HK-2 (cell line): ENCODE measurements around the gene NKPD1.

Source experiments
- DNase-seq: peaks from one replicate; pipeline ENCODE4 v3.0.0-alpha.2; 2018; ENCODE audit not compliant: unreplicated experiment

The NKPD1 gene

DNA sequence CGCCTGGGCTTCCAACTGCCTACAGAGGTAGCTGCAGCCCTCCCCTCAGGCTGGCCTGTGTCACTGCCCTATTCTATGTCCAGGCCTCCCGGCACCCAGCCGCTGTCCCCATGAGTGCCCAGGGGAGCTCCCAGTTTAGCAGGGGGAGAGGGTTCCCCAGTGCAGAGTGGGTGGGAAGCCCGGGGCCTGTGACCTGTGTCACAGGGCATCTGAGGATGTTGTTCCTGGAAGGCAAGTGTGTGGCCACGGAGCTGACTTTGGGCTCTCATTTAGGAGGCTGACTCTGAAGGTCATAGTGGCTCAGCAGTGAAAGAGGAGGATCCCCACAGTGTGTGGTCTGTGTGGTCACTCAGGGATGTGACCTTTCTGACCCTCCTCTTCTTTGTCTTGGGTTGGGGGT lies 42.7 kb downstream of the NKPD1 start:
- no peak for DNase-seq

DNA sequence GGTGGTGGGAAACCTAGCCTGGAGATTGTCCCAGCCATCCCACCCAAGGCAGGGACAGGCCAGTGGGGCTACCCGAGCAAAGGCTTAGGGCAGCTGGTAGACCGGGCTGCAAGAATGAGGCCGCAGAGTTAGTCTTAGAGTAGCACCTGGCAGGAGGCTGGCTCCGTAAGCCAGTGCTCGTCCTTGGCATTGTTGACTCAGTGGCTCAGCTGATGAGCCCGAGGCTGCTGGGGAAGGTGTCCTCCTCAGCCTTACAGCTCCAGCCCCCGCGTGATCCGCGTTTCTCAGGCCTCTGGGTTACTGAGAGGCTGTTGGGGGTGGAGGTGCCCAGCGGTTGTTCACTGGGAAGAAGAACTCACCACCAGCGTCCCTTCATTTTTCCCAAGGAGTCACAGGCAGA lies 43.1 kb downstream of the NKPD1 start:
- DNase-seq: no peak

DNA sequence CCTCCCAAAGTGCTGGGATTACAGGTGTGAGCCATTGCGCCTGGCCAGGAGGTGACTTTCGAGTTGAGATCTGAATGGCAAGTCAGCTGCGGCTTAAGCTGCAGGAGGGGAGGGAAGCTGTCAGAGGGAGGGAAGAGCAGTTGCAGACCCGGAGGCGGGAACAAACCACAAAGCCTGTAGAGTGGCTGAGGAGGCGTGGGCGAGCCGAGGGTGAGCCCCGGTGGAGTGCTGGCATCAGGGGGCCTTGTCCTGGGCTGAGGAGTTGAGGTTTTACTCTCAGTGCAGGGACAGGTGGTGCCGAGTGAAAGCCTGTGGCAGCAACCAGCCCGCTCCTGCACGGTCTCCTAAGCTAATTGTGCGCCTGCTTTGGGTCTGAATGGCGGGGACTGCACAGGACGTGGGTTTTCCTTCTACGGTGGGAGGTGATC lies 43.6 kb downstream of the NKPD1 start:
- DNase-seq: no peak

DNA sequence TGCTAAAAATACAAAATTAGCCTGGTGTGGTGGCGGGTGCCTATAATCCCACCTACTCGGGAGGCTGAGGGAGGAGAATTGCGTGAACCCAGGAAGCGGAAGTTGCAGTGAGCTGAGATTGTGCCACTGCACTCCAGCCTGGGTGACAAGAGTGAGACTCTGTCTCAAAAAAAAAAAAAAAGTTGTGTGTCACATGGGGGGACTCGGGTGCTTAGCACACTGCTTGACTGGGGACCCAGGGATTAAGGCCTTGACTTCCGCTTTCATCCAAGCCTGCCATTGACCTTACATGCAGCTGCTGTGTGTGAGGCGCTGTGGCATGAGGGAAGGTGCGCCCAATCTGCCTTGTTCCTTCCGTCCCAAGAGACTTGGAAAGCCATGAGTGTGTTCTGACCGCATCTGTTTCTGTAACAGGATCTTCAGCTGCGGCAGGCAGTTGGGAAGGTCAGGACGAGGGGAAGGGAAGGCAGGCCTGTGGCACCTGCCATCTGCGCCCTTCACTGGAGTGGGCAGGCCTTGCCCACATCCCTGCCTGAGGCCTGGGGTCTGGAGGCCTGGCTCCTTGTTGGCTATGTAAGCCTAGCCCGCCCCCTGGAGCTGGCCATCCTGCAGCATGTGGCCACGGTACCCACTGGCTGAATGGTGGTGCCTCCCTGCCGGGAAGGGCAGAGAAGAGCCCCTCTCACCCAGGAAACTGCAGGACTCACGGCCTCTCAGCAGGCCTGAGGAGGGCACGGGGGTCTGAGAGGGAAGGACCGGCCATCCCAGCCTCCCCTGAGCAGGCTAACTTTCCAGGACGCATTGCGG lies 44.8 kb downstream of the NKPD1 start:
- no peak for DNase-seq

DNA sequence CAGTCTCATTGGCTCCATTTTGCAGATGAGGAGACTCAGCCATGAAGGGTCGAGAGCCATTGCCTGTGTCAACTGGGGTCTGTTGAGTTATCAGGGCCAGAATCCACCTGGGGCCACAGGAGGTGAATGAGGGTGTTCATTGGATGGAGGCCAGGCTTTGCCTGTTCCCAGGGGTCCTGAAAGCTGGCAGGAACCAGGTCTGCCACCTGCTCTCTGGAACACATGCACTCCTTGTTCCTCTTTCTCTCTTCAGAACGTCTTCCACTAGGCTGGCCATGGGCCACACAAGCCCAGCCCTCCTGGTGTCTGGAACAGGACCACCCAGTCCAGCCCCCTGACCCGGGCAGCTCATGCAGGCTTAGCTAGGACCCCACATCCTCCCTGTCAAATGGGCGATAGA lies 46.7 kb downstream of the NKPD1 start:
- no peak for DNase-seq

DNA sequence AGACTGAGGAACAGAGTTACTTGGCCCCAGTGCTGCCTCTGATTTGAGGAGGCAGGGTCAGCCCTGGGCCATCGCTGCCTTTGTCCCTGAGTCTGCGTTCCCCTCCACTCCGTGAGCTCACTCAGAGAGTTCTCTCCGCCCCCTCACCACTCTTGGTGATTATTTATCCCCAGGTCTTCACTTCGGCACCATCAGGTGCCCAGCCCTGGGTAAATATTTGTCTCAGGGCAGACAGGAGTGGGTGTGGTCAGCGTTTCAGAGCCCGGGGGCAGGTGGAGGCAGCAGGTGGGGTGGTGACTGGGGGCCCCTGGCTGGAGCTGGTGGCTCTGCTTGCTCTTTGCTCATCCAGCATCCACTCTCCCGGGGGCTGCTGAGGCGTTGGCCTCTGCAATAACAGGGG lies 47.2 kb downstream of the NKPD1 start:
- DNase-seq: no peak

DNA sequence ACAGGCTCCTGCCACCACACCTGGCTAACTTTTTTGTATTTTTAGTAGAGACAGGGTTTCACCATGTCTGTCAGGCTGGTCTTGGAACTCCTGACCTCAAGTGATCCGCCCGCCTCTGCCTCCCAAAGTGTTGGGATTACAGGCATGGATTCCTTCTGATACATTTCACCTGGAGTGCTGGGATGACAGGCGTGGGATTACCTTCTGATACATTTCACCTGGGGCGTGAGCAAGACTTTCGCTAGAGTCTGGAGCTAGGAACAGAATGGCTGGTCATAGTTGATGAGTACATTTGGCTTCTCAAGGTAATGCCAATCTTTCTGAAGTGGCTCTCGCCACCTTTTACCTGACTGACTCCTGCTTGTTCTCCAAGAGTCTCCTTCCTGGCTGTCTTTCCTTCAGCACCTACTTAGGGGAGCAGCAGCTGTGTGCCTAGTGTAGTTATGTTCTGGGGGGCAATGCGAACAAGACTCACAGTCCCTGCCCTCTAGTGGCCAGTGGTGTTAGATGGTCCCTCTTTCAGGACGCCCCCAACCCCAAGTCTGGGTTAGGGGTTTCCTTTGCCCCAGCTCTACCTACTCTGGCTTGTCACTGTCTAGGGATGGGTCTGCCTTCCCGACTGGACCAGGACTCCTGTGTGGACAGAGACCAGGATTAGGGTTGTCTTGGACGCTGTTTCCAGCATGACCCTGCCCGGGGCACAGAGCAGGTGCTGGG lies 48.5 kb downstream of the NKPD1 start:
- no peak for DNase-seq
